ENCODE measurements around the gene RARRES2.
A peak's percentile ranks its signal among the peaks of the same experiment; 100 is the strongest.

RARRES2 gene

DNA sequence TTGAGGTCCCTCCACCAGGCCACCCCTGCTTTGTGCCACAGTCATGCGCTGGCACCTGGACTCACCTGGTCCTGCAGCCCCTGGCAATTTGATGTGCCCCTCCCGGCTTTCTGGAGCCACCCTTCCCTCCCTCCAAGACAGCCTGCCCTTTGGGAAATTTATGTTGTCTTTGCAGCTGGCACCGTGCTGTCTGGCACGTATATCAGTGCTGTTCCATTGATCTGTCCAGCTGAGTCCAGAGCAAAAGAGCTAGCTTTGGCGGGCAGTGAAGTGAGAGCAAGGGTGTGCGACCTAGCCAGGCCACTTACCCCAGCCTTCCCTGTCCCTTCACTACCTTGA lies 5.7 kb downstream of the RARRES2 start:
- Histone ChIP-seq H3K9ac (ENCODE audit: low read length) (no peak overlapping the region), H3K23ac (ENCODE audit: low read length in 2 of 2) (no peak overlapping the region), H2BK15ac (ENCODE audit: low read depth, poor library complexity, severe bottlenecking) (peak overlapping the region; percentile 1), H3K27me3 (ENCODE audit: control insufficient read depth in 1 of 2, insufficient read depth in 1 of 2, low read length in 2 of 2) (peaks cover 34 to 44% of the 10 kb centered on the region in 2 experiments), H3K9me3 (ENCODE audit: control insufficient read depth, low read length) (no peaks in the 10 kb centered on the region), H4K8ac (ENCODE audit: low read length) (no peak overlapping the region), H2AK5ac (ENCODE audit: low read length, severe bottlenecking) (no peak overlapping the region), H3K27ac (ENCODE audit: low read length, poor library complexity, severe bottlenecking) (no peak overlapping the region), H3K4ac (ENCODE audit: low read depth in 1 of 2, low read length in 2 of 2) (peak overlapping the region in 1 of 2 experiments; percentile 44), H2BK120ac (ENCODE audit: low read depth, low read length) (no peak overlapping the region), H3K4me3 (ENCODE audit: insufficient read depth in 1 of 2, low read depth in 1 of 2, low read length in 2 of 2) (no peak overlapping the region), H3K14ac (ENCODE audit: low read length in 2 of 2) (peak overlapping the region in 1 of 2 experiments; percentile 2), H3K4me2 (ENCODE audit: low read length, poor library complexity, severe bottlenecking) (no peak overlapping the region), H3K18ac (ENCODE audit: low read depth in 1 of 2, low read length in 2 of 2) (peak overlapping the region in 1 of 2 experiments; percentile 46), H3K36me3 (ENCODE audit: control insufficient read depth in 1 of 2, insufficient read depth in 2 of 2, low read depth in 1 of 2, low read length in 2 of 2) (no peaks in the 10 kb centered on the region), H2BK12ac (ENCODE audit: low read length in 2 of 2) (peak overlapping the region in 1 of 2 experiments; percentile 67), H3K4me1 (ENCODE audit: control insufficient read depth, insufficient read depth, low read depth, low read length) (peaks cover 17% of the 10 kb centered on the region), H2AFZ (ENCODE audit: low read depth, low read length) (no peak overlapping the region), H4K91ac (ENCODE audit: low read length) (no peak overlapping the region), H2BK5ac (ENCODE audit: low read depth, low read length, poor library complexity, severe bottlenecking) (no peak overlapping the region), H3K79me1 (replicated peaks; ENCODE audit: low read length, poor library complexity, severe bottlenecking) (no peaks in the 10 kb centered on the region)
- WGBS = 80% methylated on average over 5 of the region's 6 CpGs
- no peak for DNase-seq

DNA sequence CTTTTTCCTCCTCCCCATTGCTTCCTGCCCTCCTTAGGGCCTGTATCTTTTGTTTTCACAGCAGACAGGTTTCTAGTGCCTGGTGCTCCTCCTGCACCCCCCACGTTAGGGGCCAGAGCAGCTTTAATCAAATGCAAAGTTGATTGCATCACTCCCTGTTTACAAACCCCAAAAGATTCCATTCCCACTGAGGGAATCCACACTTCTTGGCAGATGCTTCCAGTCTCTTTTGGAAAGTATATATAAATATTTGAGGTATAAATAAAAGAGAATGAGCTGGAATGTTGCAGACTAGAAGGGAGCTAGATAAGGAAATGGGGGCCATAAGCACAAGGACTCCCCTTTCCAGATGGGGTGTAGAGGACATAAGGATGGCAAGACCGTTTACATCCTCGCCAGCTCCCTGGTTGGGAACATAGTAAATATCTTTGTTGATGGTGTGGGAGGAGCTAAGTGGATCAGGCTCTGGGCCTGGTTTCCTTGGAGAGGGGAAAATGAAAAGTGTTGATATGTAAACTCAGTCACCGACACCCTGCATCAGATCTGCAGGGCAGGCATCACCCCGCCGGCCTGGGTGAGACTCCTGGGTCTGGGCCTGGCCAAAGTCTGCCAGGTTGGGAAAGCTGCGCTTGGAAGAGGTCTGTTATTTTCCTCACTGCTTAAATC lies 6.2 kb downstream of the RARRES2 start:
- Histone ChIP-seq H3K4me3 (ENCODE audit: insufficient read depth in 1 of 2, low read depth in 1 of 2, low read length in 2 of 2) (no peak overlapping the region), H2BK15ac (ENCODE audit: low read depth, poor library complexity, severe bottlenecking) (peak overlapping the region; percentile 1), H3K36me3 (ENCODE audit: control insufficient read depth in 1 of 2, insufficient read depth in 2 of 2, low read depth in 1 of 2, low read length in 2 of 2) (no peaks in the 10 kb centered on the region), H2BK120ac (ENCODE audit: low read depth, low read length) (no peak overlapping the region), H3K18ac (ENCODE audit: low read depth in 1 of 2, low read length in 2 of 2) (no peak overlapping the region), H2BK12ac (ENCODE audit: low read length in 2 of 2) (peak overlapping the region in 1 of 2 experiments; percentile 67), H3K4ac (ENCODE audit: low read depth in 1 of 2, low read length in 2 of 2) (peak overlapping the region in 1 of 2 experiments; percentile 44), H3K79me1 (replicated peaks; ENCODE audit: low read length, poor library complexity, severe bottlenecking) (no peaks in the 10 kb centered on the region), H2AK5ac (ENCODE audit: low read length, severe bottlenecking) (no peak overlapping the region), H3K27me3 (ENCODE audit: control insufficient read depth in 1 of 2, insufficient read depth in 1 of 2, low read length in 2 of 2) (peaks cover 31 to 39% of the 10 kb centered on the region in 2 experiments), H2AFZ (ENCODE audit: low read depth, low read length) (no peak overlapping the region), H2BK5ac (ENCODE audit: low read depth, low read length, poor library complexity, severe bottlenecking) (no peak overlapping the region), H4K8ac (ENCODE audit: low read length) (no peak overlapping the region), H3K4me2 (ENCODE audit: low read length, poor library complexity, severe bottlenecking) (no peak overlapping the region), H3K14ac (ENCODE audit: low read length in 2 of 2) (no peak overlapping the region), H4K91ac (ENCODE audit: low read length) (no peak overlapping the region), H3K9me3 (ENCODE audit: control insufficient read depth, low read length) (no peaks in the 10 kb centered on the region), H3K4me1 (ENCODE audit: control insufficient read depth, insufficient read depth, low read depth, low read length) (peaks cover 12% of the 10 kb centered on the region), H3K9ac (ENCODE audit: low read length) (no peak overlapping the region), H3K23ac (ENCODE audit: low read length in 2 of 2) (no peak overlapping the region), H3K27ac (ENCODE audit: low read length, poor library complexity, severe bottlenecking) (no peak overlapping the region)
- 50% methylated on average over 7 of the region's 7 CpGs for WGBS
- peak; percentile 75 for DNase-seq

DNA sequence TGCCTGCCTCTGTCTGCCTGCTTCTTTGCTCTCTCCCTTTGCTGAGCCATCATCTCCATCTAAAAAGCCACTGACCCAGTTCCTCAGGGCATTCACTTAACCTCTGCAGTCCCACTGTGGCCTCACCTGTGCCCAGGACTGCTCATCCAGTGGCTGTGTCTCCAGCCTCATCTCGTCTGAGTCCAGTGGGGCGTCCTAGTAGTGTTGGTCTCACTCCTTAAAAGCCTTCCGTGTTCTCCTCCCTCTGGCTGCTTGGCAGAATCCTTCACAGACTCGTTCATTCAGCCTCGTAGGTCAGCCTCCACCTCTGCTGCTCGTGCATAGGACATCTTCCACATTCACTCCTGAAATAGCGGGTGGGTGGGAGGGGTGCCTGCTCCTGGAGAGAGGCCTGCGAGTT lies 7.3 kb downstream of the RARRES2 start:
- Histone ChIP-seq H3K9me3 (ENCODE audit: control insufficient read depth, low read length) (no peaks in the 10 kb centered on the region), H3K18ac (ENCODE audit: low read depth in 1 of 2, low read length in 2 of 2) (no peak overlapping the region), H2BK120ac (ENCODE audit: low read depth, low read length) (no peak overlapping the region), H2AFZ (ENCODE audit: low read depth, low read length) (no peak overlapping the region), H3K23ac (ENCODE audit: low read length in 2 of 2) (no peak overlapping the region), H3K14ac (ENCODE audit: low read length in 2 of 2) (no peak overlapping the region), H2BK12ac (ENCODE audit: low read length in 2 of 2) (peak overlapping the region; percentile 12 to 61), H2BK15ac (ENCODE audit: low read depth, poor library complexity, severe bottlenecking) (no peak overlapping the region), H3K4me2 (ENCODE audit: low read length, poor library complexity, severe bottlenecking) (no peak overlapping the region), H3K4me3 (ENCODE audit: insufficient read depth in 1 of 2, low read depth in 1 of 2, low read length in 2 of 2) (no peak overlapping the region), H3K9ac (ENCODE audit: low read length) (no peak overlapping the region), H3K36me3 (ENCODE audit: control insufficient read depth in 1 of 2, insufficient read depth in 2 of 2, low read depth in 1 of 2, low read length in 2 of 2) (no peaks in the 10 kb centered on the region), H2AK5ac (ENCODE audit: low read length, severe bottlenecking) (no peak overlapping the region), H4K8ac (ENCODE audit: low read length) (no peak overlapping the region), H3K27me3 (ENCODE audit: control insufficient read depth in 1 of 2, insufficient read depth in 1 of 2, low read length in 2 of 2) (peaks cover 21 to 28% of the 10 kb centered on the region in 2 experiments), H3K79me1 (replicated peaks; ENCODE audit: low read length, poor library complexity, severe bottlenecking) (no peaks in the 10 kb centered on the region), H3K4ac (ENCODE audit: low read depth in 1 of 2, low read length in 2 of 2) (no peak overlapping the region), H3K27ac (ENCODE audit: low read length, poor library complexity, severe bottlenecking) (no peak overlapping the region), H2BK5ac (ENCODE audit: low read depth, low read length, poor library complexity, severe bottlenecking) (no peak overlapping the region), H4K91ac (ENCODE audit: low read length) (peak overlapping the region; percentile 12), H3K4me1 (ENCODE audit: control insufficient read depth, insufficient read depth, low read depth, low read length) (peaks cover 2% of the 10 kb centered on the region)
- no peak for DNase-seq
- 83% methylated on average over 8 of the region's 8 CpGs for WGBS

DNA sequence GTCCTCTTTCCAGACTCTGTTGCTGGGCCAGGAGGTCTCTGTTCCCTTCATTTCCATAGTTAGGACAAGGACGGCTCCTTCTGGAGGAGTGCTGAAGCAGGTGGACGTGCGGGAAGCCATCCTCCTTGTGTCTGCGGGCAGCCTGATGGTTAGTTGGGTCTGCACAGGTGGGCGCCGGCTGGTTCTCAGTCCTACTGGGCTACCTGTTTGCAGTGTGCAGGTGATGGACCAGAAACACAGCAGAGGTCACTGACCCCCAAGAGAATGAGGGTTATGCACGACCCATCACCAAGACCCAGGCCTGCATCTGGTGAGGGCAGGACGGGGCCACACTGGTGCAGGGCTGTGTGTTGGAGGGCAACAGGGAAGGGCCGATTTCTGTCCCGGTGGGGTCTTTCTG lies 7.8 kb downstream of the RARRES2 start:
- Histone ChIP-seq H3K36me3 (ENCODE audit: control insufficient read depth in 1 of 2, insufficient read depth in 2 of 2, low read depth in 1 of 2, low read length in 2 of 2) (no peaks in the 10 kb centered on the region), H2BK5ac (ENCODE audit: low read depth, low read length, poor library complexity, severe bottlenecking) (no peak overlapping the region), H2BK120ac (ENCODE audit: low read depth, low read length) (no peak overlapping the region), H3K27ac (ENCODE audit: low read length, poor library complexity, severe bottlenecking) (no peak overlapping the region), H3K18ac (ENCODE audit: low read depth in 1 of 2, low read length in 2 of 2) (no peak overlapping the region), H3K79me1 (replicated peaks; ENCODE audit: low read length, poor library complexity, severe bottlenecking) (no peaks in the 10 kb centered on the region), H2AK5ac (ENCODE audit: low read length, severe bottlenecking) (no peak overlapping the region), H3K9me3 (ENCODE audit: control insufficient read depth, low read length) (no peaks in the 10 kb centered on the region), H4K8ac (ENCODE audit: low read length) (no peak overlapping the region), H2BK15ac (ENCODE audit: low read depth, poor library complexity, severe bottlenecking) (no peak overlapping the region), H3K9ac (ENCODE audit: low read length) (no peak overlapping the region), H3K4me2 (ENCODE audit: low read length, poor library complexity, severe bottlenecking) (no peak overlapping the region), H3K4me1 (ENCODE audit: control insufficient read depth, insufficient read depth, low read depth, low read length) (no peaks in the 10 kb centered on the region), H3K4ac (ENCODE audit: low read depth in 1 of 2, low read length in 2 of 2) (no peak overlapping the region), H3K14ac (ENCODE audit: low read length in 2 of 2) (no peak overlapping the region), H3K27me3 (ENCODE audit: control insufficient read depth in 1 of 2, insufficient read depth in 1 of 2, low read length in 2 of 2) (peaks cover 16 to 23% of the 10 kb centered on the region in 2 experiments), H4K91ac (ENCODE audit: low read length) (peak overlapping the region; percentile 12), H2BK12ac (ENCODE audit: low read length in 2 of 2) (peak overlapping the region; percentile 12 to 61), H2AFZ (ENCODE audit: low read depth, low read length) (no peak overlapping the region), H3K23ac (ENCODE audit: low read length in 2 of 2) (no peak overlapping the region), H3K4me3 (ENCODE audit: insufficient read depth in 1 of 2, low read depth in 1 of 2, low read length in 2 of 2) (no peak overlapping the region)
- no peak for DNase-seq
- 87% methylated on average over 10 of the region's 10 CpGs for WGBS

Data from mesenchymal stem cell (in vitro differentiated cells and primary cell).